GM18907 (cell line): ENCODE measurements around the gene SHANK1.

Experiments
- ATAC-seq: cut with Tn5 transposase; IDR thresholded peaks from one replicate; pipeline ENCODE4 v1.9.1; 2021; ENCODE audit warnings: mild to moderate bottlenecking, moderate library complexity; ENCODE audit not compliant: unreplicated experiment

SHANK1 gene

GRCh38 chr19:50662651-50663481 lies 56.7 kb downstream of the SHANK1 start:
- ATAC-seq, result no peak

GRCh38 chr19:50661766-50662650 lies 57.6 kb downstream of the SHANK1 start:
- ATAC-seq, result no peak

DNA sequence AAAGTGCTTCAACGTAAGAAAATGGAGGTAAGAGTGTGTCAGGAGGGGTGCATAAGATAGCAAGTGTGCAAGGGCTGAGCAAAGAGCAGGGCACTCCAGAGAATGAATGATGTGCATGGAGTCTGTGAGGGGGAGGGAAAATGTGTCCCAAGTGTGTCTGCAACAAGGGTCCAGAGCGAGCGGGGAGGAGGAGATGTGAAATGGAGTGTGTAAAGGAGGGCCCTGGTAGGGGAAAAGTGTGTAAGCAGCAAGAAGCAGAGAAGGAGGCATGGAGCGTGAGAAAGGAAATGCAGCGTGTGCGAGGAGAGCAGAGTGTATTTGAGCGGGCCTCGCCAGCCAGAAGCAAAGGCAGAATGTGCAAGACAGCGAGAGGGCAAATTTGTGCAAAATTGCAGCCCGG lies 58.6 kb downstream of the SHANK1 start:
- ATAC-seq, result no peak

- no peak for ATAC-seq
Measured at GRCh38 chr19:50660088-50660366, 59.6 kb downstream of the SHANK1 start.

- no peak for ATAC-seq
Measured at GRCh38 chr19:50659318-50660087, 60.1 kb downstream of the SHANK1 start.

DNA sequence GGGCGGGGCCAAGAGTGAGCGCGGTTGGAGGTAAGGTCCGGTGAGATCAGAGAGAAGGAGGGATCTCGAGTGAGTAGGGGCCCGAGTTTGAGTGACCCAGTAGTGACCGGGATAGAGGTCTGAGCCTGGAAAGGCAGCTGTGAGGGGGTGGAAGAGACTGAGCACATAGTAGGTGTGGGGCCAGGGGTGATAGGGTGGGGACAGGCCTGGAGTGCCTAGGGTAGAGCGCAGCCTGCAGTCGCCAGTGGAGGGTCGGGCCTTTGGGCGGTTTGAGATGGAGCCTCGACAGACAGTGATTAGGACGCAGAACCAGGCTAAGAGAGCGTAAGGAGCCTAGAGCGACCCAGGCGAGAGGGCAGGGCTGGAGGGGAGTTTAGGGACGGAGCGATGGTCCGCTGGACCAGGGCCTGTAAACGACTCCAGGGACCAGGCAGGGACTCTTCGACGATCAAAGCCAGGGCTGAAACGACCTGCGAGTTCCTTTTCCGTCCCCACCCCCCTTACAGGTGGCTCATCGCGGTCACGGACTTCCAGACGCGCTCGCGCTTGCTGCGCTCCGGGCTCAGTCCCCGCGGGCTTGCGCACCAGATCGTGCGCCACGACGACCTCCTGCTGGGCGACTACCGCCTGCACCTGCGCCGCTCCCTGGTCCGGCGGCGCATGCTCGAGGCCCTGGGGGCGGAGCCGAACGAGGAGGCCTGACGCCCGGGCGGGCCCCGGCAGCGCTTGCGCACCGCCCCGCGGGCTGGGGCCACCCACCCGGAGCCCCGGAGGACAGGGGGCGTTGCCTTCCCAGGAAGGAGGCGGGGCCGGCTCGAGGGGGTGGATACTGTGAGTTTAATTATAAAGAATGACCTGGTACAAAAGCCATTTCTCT lies 60.9 kb downstream of the SHANK1 start:
- no peak for ATAC-seq

DNA sequence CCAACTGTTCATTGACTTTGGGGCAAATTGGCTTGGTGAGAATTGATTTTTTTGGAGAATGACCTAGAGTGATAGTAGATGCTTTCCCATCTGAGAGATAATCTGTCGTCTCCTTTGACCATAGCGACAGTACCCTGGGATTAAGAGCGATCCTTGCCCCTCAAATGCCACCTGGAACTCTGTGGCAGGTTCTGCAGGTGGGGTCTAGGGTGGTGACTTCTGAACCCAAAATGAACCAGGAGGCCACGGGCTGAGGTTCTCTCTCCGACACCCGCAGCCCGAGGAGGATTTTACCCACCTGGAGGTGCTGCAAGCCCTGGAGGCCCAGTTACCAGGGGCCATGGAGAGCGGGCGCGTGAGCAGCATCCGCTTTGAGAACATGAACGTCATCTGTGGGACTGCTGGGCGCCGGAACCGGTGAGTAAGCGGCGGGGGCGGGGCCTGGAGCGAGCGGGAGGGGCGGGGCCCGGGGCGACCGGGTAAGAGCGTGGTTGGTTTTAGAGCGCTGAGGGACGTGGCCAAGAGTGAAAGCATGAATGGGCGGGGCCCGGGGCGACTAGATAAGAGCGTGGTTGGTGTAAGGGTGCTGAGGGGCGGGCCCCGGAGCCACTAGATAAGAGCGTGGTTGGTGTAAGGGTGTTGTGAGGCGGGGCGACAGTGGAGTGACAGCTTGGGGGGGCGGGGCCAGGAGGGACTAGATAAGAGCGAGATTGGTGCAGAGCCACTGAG lies 61.7 kb downstream of the SHANK1 start:
- ATAC-seq, result no peak

DNA sequence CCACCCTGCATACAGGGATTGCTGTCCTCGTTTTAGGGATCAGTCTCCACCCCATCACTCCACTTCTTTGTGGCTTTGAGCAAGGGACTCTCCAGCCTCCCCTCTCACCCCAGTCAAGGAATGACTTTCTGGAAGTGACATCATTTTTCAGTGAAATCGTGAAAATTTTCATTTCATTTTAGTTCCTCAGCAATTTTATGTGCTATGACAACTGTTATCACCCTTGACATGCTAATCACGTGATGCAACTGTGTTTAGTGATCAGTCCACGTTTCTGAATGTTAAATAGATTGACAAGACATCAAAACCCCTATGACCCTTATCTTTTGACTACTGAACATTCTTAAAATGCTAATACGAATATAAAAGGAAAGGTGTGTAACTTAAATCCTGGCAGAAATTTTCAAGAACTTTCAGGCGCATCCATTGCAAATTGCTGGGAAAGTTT lies 62.4 kb downstream of the SHANK1 start:
- no peak for ATAC-seq

DNA sequence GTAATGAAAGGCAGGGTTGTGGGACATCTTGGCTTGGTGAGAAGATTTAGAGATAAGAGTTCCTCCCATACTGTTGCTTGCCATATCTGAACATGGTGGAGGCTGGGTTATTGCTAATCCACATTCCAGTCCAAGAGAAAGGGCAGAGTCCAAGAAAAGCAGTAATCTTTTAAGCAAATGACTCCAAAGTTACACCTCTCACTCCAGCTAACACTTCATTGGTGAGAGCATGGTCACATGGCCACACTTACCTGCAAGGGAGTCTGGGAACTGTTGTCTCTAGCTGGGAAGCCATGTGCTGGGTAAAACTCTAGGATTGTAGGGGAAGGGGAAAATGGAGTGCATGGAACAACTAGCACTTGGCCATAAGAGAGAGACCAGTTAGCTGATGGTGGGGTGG lies 64.7 kb downstream of the SHANK1 start:
- ATAC-seq, result no peak

- no peak for ATAC-seq
Measured at GRCh38 chr19:50652722-50653121, 66.9 kb downstream of the SHANK1 start.

GRCh38 chr19:50651174-50651573 lies 68.4 kb downstream of the SHANK1 start:
- ATAC-seq, result no peak

- no peak for ATAC-seq
Measured at GRCh38 chr19:50649433-50650391, 69.9 kb downstream of the SHANK1 start, which contains the start of gene C19orf81. Gene C19orf81, plus strand, starts transcription at chr19:50649445. Its CDS starts 0 bp downstream, at chr19:50649445.

- no peak for ATAC-seq
Measured at GRCh38 chr19:50648659-50649058, 70.9 kb downstream of the SHANK1 start.

DNA sequence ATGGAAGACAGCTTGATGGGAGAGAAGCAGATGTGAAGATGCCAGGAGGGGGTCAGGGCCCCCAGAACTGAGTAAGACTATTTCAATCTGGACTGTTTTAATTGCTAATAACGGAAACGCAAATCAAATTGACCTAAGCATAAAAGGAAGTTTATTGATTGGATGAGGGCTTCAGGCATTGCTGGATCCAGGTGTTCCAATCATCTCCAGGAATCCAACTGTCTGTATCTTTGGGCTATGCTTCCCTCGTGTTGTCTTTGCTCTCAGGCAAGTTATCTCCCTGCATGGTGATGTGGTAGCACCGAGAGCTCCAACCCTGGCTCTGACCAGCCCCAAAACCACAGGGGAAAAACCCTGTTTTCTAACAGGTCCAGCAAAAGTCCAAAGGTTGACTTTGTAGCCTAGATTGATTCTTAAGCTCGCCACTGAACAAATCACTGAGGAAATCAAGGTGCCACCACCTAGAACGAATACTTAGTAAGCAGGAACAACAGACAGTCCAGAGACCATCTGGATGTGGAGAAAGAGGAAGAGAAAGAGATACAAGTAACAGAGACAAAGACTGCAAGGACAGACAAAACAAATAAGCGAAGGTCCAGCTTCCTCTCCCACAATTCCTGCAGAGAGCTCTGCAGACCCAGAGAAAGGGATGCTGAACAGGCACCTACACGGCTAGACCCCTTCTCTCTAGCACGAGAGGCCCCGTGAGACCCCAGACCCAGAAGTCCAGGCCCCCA lies 71.6 kb downstream of the SHANK1 start:
- ATAC-seq, result no peak

DNA sequence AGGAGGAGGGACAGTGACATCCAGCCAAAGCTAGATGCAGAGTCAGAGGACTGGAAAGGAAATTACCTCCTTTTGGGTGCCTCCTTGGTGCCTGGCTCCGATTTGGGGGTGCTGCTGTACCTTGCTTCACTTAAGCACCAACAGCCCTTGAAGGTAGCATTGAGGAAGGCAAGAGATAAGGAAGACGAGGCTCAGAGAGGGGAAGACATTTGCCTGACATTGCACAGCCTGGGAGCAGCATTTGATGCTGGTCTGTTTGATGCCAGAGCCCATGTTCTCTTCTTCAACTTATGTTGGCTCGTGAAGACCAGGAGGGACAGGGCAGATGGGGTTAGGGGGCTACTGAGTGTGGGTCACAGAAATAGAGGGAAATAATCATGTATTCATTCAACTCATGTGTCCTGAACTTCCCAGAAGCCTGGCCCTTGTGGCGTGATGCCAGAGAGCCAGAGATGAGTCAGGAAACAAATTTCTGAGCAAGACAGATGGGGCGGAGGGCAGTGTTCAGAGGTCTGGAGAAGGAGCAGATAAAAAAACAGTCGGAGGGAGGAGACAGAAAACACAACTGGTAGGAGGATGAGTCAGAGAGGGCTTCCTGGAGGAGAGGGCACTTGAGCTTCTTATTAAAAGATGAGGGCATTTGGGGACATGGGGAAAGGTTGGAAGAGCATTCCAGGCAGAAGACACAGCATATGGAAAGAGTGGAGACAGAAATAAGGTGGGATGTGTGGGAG lies 73.4 kb downstream of the SHANK1 start:
- no peak for ATAC-seq

GRCh38 chr19:50645107-50645506 lies 74.5 kb downstream of the SHANK1 start:
- ATAC-seq, result no peak

- ATAC-seq, result no peak
Measured at GRCh38 chr19:50644315-50644915, 75.2 kb downstream of the SHANK1 start.
